Measurements from ENCODE around the gene UBQLN4. TPM values are rescaled to one million over a fixed set of nuclear protein-coding genes. Genes with fewer than 3 reads are reported as not detected.

UBQLN4 gene
- total RNA-seq (2021): 35.0 to 37.3 TPM (median 36.3 TPM) in 3 replicates
- percentile 62 among the genes with signal in this experiment for Bru-seq, nascent RNA
- long read RNA-seq, experiment 1, transcript UBQLN4-201 (11 exons, 3,576 nt): major isoform, 181 of 236 reads
- long read RNA-seq, experiment 1, partial matches to known transcripts: 17 of 236 reads
- long read RNA-seq, experiment 1, other reads (novel, unspliced or antisense): 38 of 236 reads
- long read RNA-seq, experiment 2, transcript UBQLN4-201 (11 exons, 3,576 nt): major isoform, 17 of 54 reads
- long read RNA-seq, experiment 2, partial matches to known transcripts: 31 of 54 reads
- long read RNA-seq, experiment 2, other reads (novel, unspliced or antisense): 6 of 54 reads
- long read RNA-seq, experiment 3, partial matches to known transcripts: 16 of 17 reads
- long read RNA-seq, experiment 3, other reads (novel, unspliced or antisense): 1 of 17 reads

- Mint-ChIP-seq H3K27me3 (ENCODE audit: low read depth) (no peaks in the 10 kb centered on the region), H3K4me3 (peak within 1 kb of the TSS; percentile 98), H3K27ac (peak within 1 kb of the TSS; percentile 97), H3K9me3 (no peaks in the 10 kb centered on the region), H3K36me3 (peaks cover 18% of the 10 kb centered on the region), H3K4me1 (peaks cover 15% of the 10 kb centered on the region)
- ChIA-PET POLR2A (interaction anchor here (0.6 to 1.5 kb wide), 6 partner anchors 15 to 71 kb away, joined by 3 to 10 read pairs (median 3); partner anchors contain the start of gene MEX3A), CTCF (interaction anchor here (0.6 to 7.0 kb wide), 21 partner anchors 7 to 163 kb away, joined by 3 to 52 read pairs (median 6); partner anchors contain the start of genes ARHGEF2, MEX3A and RAB25)
- DNase-seq (ENCODE audit: low spot score) (peak; percentile 87), ATAC-seq (peak; percentile 49)
- TF ChIP-seq ATF1 (CRISPR knock-in tag; IDR thresholded peaks at IDR 0.05) (no peak), ZNF423 (CRISPR knock-in tag; IDR thresholded peaks at IDR 0.05) (peak; percentile 20; the same call in 1 of the 2 replicates), SP1 (CRISPR knock-in tag; conservative IDR thresholded peaks at IDR 0.05) (0 out of 2 replicates have a peak, but pooled peaks have one; percentile 3), GTF2I (CRISPR knock-in tag; conservative IDR thresholded peaks at IDR 0.05) (no peak), ATF6 (CRISPR knock-in tag; IDR thresholded peaks at IDR 0.05) (no peak), ETV6 (CRISPR knock-in tag; IDR thresholded peaks at IDR 0.05) (no peak), GABPB1 (CRISPR knock-in tag; IDR thresholded peaks at IDR 0.05) (no peak), E2F1 (CRISPR knock-in tag; IDR thresholded peaks at IDR 0.05) (no peak), PRDM15 (CRISPR knock-in tag; IDR thresholded peaks at IDR 0.05) (no peak), ZNF317 (CRISPR knock-in tag; IDR thresholded peaks at IDR 0.05; ENCODE audit: borderline replicate concordance, low read depth) (no peak), ZNF416 (CRISPR knock-in tag; IDR thresholded peaks at IDR 0.05) (no peak)
Measured at GRCh38 chr1:156053768-156054499, at the start of gene UBQLN4. Gene UBQLN4 (minus strand): TSS chr1:156053798. CDS start chr1:156053701, 97 bp downstream.

- H3K27ac Mint-ChIP-seq: 0 out of 2 replicates have a peak overlapping the region, but pooled peaks have one; percentile 16
- ATAC-seq: no peak
- no peaks in the 10 kb centered on the region for H3K36me3 Mint-ChIP-seq
- ChIA-PET POLR2A (interaction anchor here (0.5 to 3.1 kb wide), 6 partner anchors 10 to 180 kb away, joined by 3 to 12 read pairs (median 4); partner anchors contain the start of genes LMNA, MEX3A and SMG5), CTCF (interaction anchor here (0.9 to 29.6 kb wide), 6 partner anchors 12 to 122 kb away, joined by 3 to 1176 read pairs (median 5); partner anchors contain the start of gene LMNA)
- H3K9me3 Mint-ChIP-seq: no peaks in the 10 kb centered on the region
- H3K27me3 Mint-ChIP-seq (ENCODE audit: low read depth): no peaks in the 10 kb centered on the region
- no peak for DNase-seq (ENCODE audit: low spot score)
- H3K4me3 Mint-ChIP-seq: no peak overlapping the region
- peaks cover 55% of the 10 kb centered on the region for H3K4me1 Mint-ChIP-seq
- no peak for TF ChIP-seq RORB (CRISPR knock-in tag; IDR thresholded peaks at IDR 0.05)
- no peak for TF ChIP-seq TP53 (CRISPR knock-in tag; IDR thresholded peaks at IDR 0.05)
- TF ChIP-seq PREB (CRISPR knock-in tag; IDR thresholded peaks at IDR 0.05; ENCODE audit: borderline replicate concordance): no peak
- TF ChIP-seq MAX (CRISPR knock-in tag; IDR thresholded peaks at IDR 0.05): no peak
- TF ChIP-seq NR2C2 (CRISPR knock-in tag; IDR thresholded peaks at IDR 0.05): no peak
- TF ChIP-seq FOXJ3 (CRISPR knock-in tag; IDR thresholded peaks at IDR 0.05; ENCODE audit: borderline replicate concordance): no peak
- TF ChIP-seq ZSCAN18 (CRISPR knock-in tag; IDR thresholded peaks at IDR 0.05): no peak
- TF ChIP-seq FOXP1 (CRISPR knock-in tag; IDR thresholded peaks at IDR 0.05; ENCODE audit: borderline replicate concordance): no peak
- TF ChIP-seq CDX4 (CRISPR knock-in tag; IDR thresholded peaks at IDR 0.05; ENCODE audit: borderline replicate concordance): no peak
Measured at GRCh38 chr1:156102633-156103511, 49.3 kb upstream of the UBQLN4 start.

Measured in WTC11 (cell line).